Right renal cortex interstitium (tissue), 3 donors: ENCODE results near the gene PDE10A. TPM values are rescaled to one million over a fixed set of nuclear protein-coding genes. Genes with fewer than 3 reads are reported as not detected.
"Not testable (repeated sequence)": the region's sequence is repeated elsewhere in the genome, so short reads cannot be mapped to it uniquely, and the experiment has no call there.

Experiments used
- DNase-seq, 3 donors: peaks; one replicate each; pipeline ENCODE4 v3.0.0-alpha.2; 2013; ENCODE audit warnings: low read depth in 3 of 3, low spot score in 2 of 3
- polyA plus RNA-seq, 3 donors: library from polyadenylated mRNA; unstranded; fragments of 120-200 nt; gene quantifications; one replicate each; pipeline ENCODE4 v1.2.1, GENCODE V29; 2013; ENCODE audit not compliant: insufficient read length in 3 of 3

The PDE10A gene
- polyA plus RNA-seq, 3 donors, result 19.0 to 20.4 (median 19.9) TPM

- DNase-seq, result not testable (repeated sequence)
These were observed 104.9 kb downstream of the PDE10A start for GRCh38 chr6:165558097-165558496.

GRCh38 chr6:165557674-165558073 lies 105.4 kb downstream of the PDE10A start:
- no peak for DNase-seq

- no peak for DNase-seq
These were observed 106.8 kb downstream of the PDE10A start for GRCh38 chr6:165556116-165556843.

- not testable (repeated sequence) for DNase-seq
These were observed 108.4 kb downstream of the PDE10A start for GRCh38 chr6:165554644-165555043.

GRCh38 chr6:165552248-165552736 lies 110.7 kb downstream of the PDE10A start:
- no peak for DNase-seq

GRCh38 chr6:165551828-165552227 lies 111.2 kb downstream of the PDE10A start:
- no peak for DNase-seq

GRCh38 chr6:165548450-165548849 lies 114.6 kb downstream of the PDE10A start:
- DNase-seq, result no peak

GRCh38 chr6:165545806-165546205 lies 117.2 kb downstream of the PDE10A start:
- no peak for DNase-seq

- DNase-seq, result no peak
These were observed 119.3 kb downstream of the PDE10A start for GRCh38 chr6:165543781-165544180.

- no peak for DNase-seq
These were observed 126.1 kb downstream of the PDE10A start for GRCh38 chr6:165536911-165537310.

- no peak for DNase-seq
These were observed 143.7 kb downstream of the PDE10A start for GRCh38 chr6:165519316-165519715.

- DNase-seq, result no peak
These were observed 146.9 kb downstream of the PDE10A start for GRCh38 chr6:165515963-165516624.

- no peak for DNase-seq
These were observed 148.4 kb downstream of the PDE10A start for GRCh38 chr6:165514621-165515020.

GRCh38 chr6:165511807-165512206 lies 151.2 kb downstream of the PDE10A start:
- no peak for DNase-seq

- no peak for DNase-seq
These were observed 154.6 kb downstream of the PDE10A start for GRCh38 chr6:165508321-165508869.

GRCh38 chr6:165506657-165507056 lies 156.4 kb downstream of the PDE10A start:
- no peak for DNase-seq

GRCh38 chr6:165500214-165500907 lies 162.7 kb downstream of the PDE10A start:
- not testable (repeated sequence) for DNase-seq

GRCh38 chr6:165497472-165497871 lies 165.6 kb downstream of the PDE10A start:
- no peak for DNase-seq

GRCh38 chr6:165488624-165489295 lies 174.3 kb downstream of the PDE10A start:
- DNase-seq, result no peak

GRCh38 chr6:165487950-165488349 lies 175.1 kb downstream of the PDE10A start:
- DNase-seq, result no peak

GRCh38 chr6:165487347-165487746 lies 175.7 kb downstream of the PDE10A start:
- no peak for DNase-seq
